ENCODE measurements around the gene CSN3.
"Not testable (repeated sequence)": the region's sequence is repeated elsewhere in the genome, so short reads cannot be mapped to it uniquely, and the experiment has no call there.

Gene CSN3

GRCh38 chr4:70242297-70242696, at the start of gene CSN3:
CSN3 (plus strand) TSS chr4:70242597; CDS start chr4:70244820, 2,223 bp downstream.
- FAIRE-seq; DNase-seq (ENCODE audit: insufficient read length, low spot score): not testable (repeated sequence)

DNA sequence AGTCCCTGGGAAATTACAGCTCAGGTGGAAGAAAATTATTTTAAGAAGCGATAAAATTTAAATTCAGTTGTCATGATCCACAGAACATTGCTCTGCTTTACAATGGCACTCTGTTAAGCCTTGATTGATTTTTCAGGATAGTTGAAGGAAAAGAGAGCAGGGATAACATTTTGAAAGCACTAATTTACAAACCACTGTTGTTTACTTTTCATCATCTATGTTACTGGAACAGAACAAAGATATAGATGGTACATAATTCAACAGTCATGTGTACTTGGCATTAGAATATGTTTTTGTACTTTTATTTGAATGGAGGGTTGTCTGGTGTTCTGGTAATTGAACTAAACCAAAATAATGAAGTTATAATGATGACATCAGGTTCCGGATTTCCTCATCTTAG, 49.5 kb upstream of the CSN3 start:
- no peak for DNase-seq (ENCODE audit: insufficient read length, low spot score)
- TF ChIP-seq, protein P1, sequence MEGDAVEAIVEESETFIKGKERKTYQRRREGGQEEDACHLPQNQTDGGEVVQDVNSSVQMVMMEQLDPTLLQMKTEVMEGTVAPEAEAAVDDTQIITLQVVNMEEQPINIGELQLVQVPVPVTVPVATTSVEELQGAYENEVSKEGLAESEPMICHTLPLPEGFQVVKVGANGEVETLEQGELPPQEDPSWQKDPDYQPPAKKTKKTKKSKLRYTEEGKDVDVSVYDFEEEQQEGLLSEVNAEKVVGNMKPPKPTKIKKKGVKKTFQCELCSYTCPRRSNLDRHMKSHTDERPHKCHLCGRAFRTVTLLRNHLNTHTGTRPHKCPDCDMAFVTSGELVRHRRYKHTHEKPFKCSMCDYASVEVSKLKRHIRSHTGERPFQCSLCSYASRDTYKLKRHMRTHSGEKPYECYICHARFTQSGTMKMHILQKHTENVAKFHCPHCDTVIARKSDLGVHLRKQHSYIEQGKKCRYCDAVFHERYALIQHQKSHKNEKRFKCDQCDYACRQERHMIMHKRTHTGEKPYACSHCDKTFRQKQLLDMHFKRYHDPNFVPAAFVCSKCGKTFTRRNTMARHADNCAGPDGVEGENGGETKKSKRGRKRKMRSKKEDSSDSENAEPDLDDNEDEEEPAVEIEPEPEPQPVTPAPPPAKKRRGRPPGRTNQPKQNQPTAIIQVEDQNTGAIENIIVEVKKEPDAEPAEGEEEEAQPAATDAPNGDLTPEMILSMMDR (IDR thresholded peaks at IDR 0.05; ENCODE audit: insufficient read depth, missing control alignments) = no peak
- peak; percentile 46 for FAIRE-seq

- no peak for FAIRE-seq
- TF ChIP-seq, protein P1 (IDR thresholded peaks at IDR 0.05; ENCODE audit: insufficient read depth, missing control alignments) = no peak
- DNase-seq (ENCODE audit: insufficient read length, low spot score) = no peak
Observed at GRCh38 chr4:70195425-70195824, 47.0 kb upstream of the CSN3 start, which contains the start of gene ODAM. ODAM (plus strand) TSS chr4:70195725; CDS start chr4:70196544, 819 bp downstream.

DNA sequence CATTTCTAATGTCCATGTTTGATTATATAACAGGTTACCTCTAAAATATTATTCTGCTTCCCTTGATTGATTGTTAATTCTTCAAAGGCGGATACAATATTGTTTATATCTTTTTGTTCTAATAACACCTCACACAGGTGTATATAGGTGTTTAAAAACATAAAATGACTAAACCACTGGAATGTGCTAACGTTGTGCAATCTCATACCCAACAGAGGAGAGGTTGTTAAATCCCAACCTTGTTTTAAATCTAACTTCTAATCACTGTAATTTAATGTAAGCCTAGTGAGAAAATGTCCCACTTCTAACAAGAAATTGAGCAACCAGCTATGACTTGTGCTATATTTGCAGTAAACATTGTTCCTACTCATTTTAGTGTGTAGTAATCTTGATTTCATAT, 45.5 kb upstream of the CSN3 start:
- DNase-seq (ENCODE audit: insufficient read length, low spot score) (no peak), FAIRE-seq (no peak)
- TF ChIP-seq, protein P1 (IDR thresholded peaks at IDR 0.05; ENCODE audit: insufficient read depth, missing control alignments) = no peak

GRCh38 chr4:70197842-70198241, 44.6 kb upstream of the CSN3 start:
- DNase-seq (ENCODE audit: insufficient read length, low spot score) (no peak), FAIRE-seq (no peak)

DNA sequence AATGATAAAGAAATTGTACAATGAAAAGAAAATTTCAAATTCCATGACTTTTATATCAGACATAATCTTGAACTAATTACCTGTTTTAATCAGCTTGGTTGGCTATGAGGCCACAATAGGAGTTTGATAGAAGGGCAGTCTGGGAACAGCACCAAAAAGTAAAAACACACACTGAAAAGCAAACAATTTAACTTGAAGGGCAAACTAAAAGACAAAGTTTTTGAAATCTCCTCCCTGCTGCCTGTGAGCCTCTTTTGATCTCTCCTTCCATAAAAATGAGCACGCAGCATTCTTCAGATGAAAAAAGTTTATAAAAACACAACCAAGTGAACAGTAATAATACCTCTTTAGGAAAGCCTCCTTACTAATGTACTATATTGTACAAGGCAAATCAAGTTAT, 38.8 kb upstream of the CSN3 start:
- DNase-seq (ENCODE audit: insufficient read length, low spot score) (no peak), FAIRE-seq (no peak)
- TF ChIP-seq, protein P1 (IDR thresholded peaks at IDR 0.05; ENCODE audit: insufficient read depth, missing control alignments) = no peak

More at GRCh38 chr4:70197842-70198241, 44.6 kb upstream of the CSN3 start:
- TF ChIP-seq, protein P1 (IDR thresholded peaks at IDR 0.05; ENCODE audit: insufficient read depth, missing control alignments) = no peak

GRCh38 chr4:70212752-70213151, 29.6 kb upstream of the CSN3 start:
- FAIRE-seq; DNase-seq (ENCODE audit: insufficient read length, low spot score): not testable (repeated sequence)

- FAIRE-seq; DNase-seq (ENCODE audit: insufficient read length, low spot score): not testable (repeated sequence)
Observed at GRCh38 chr4:70216109-70216508, 26.3 kb upstream of the CSN3 start.

GRCh38 chr4:70216550-70216949, 25.8 kb upstream of the CSN3 start:
- FAIRE-seq = peak; percentile 93
- not testable (repeated sequence) for DNase-seq (ENCODE audit: insufficient read length, low spot score)

DNA sequence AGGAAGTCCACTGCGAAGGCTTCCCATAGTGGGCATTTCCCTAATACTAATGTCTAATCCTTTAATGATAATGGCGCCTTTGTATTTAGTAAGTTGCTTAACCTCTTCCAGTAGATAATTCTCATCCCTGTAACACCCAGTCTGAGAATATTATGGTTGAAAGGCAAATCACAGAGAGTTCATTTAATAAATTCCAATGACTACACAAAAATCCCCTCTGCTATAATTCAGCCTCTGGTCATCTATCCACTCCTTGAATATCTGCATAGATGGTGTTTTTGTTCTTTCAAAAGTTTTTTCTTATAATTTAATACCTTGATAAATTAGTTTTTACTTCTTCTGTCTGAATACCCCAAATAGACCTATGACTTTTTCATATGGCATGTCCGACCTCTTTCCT, 21.0 kb upstream of the CSN3 start:
- FAIRE-seq = peak; percentile 100
- DNase-seq (ENCODE audit: insufficient read length, low spot score) = not testable (repeated sequence)

DNA sequence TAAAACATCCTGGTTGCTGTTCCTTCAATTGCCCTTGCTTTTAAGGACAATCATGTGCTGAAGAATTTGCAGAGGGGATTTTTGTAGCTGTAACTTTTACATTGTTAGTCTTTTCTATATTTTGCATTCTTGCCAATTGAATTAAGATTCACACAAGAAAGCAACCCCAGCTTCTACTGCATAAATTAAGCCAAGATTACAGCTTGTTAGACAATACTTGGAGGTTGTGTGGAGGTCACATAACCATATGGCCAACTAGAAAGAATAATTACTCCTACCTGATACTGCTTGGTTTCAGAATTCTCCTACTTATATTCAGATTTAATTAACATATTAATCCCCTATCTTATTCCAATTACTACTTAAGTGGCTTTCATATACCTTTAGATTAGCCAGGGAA, 20.6 kb upstream of the CSN3 start:
- not testable (repeated sequence) for FAIRE-seq

More for the DNA sequence above, 20.6 kb upstream of the CSN3 start:
- DNase-seq (ENCODE audit: insufficient read length, low spot score) = not testable (repeated sequence)

Measured in D721Med (cell line).